Activated naive CD4-positive, alpha-beta T cell treated with anti-CD3 and anti-CD28 coated beads for 36 hours (primary cell): Measurements from ENCODE around the gene B3GAT1. TPM values are rescaled to one million over a fixed set of nuclear protein-coding genes. Genes with fewer than 3 reads are reported as not detected.

Experiments
- CTCF ChIA-PET: fragments of 350-600 bp; sonication (Branson Sonifier 250); formaldehyde crosslinking; loops from one replicate; lab custom pipeline; 2021; ENCODE audit warnings: antibody characterized with exemption; lab: Charles Lee
- DNase-seq: peaks from one replicate; pipeline ENCODE4 v3.0.0-alpha.2; 2020
- H3K27ac Mint-ChIP-seq: one replicate; pipeline ENCODE4 v1.8.0; 2021; ENCODE audit warnings: mild to moderate bottlenecking, mixed read lengths
- H3K27me3 Mint-ChIP-seq: one replicate; pipeline ENCODE4 v1.8.0; 2021; ENCODE audit warnings: low read depth, mixed read lengths
- H3K36me3 Mint-ChIP-seq: one replicate; pipeline ENCODE4 v1.8.0; 2021; ENCODE audit warnings: low read depth, mixed read lengths
- H3K4me1 Mint-ChIP-seq: one replicate; pipeline ENCODE4 v1.8.0; 2021; ENCODE audit warnings: low read depth, mixed read lengths
- H3K4me3 Mint-ChIP-seq: one replicate; pipeline ENCODE4 v1.8.0; 2021; ENCODE audit warnings: mild to moderate bottlenecking, moderate library complexity, mixed read lengths
- H3K9me3 Mint-ChIP-seq: one replicate; pipeline ENCODE4 v1.8.0; 2021; ENCODE audit warnings: mixed read lengths
- intact Hi-C: fragments of 100-400 bp; cut with micrococcal nuclease; formaldehyde crosslinking; loops from one replicate; pipeline ENCODE4 v1.15.1; 2023
- total RNA-seq, 2 experiments: library from RNA; stranded (reverse); gene quantifications; one replicate each; pipeline ENCODE4 v1.2.3, GENCODE V29; 2021

Gene B3GAT1
- total RNA-seq, 2 experiments from 2014 or later, result 0.05 TPM; not detected in 1

DNA sequence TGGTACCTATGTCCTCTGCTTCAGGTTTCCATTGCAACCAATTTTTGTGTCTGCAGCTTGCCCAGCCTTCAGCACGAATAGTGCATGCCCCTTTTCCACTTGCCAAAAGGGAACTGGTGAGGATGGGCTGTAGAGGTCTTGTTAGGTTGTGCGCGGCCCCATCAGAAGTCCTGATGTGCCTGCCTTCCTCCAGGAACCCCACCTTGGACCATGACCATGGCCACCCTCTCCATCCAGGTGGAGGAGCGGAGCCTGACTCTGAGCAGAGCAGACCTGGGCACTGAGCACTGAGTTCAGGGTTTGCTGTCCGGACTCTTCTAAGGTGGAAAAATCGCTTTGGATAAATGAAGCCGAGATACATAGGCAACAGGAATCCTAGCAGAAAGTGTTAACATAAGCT is 73.4 kb downstream of the B3GAT1 start:
- intact Hi-C loops, result loop anchor here (10.0 kb wide), 1 partner anchor 414 kb away; no protein-coding TSS in a partner anchor
- Mint-ChIP-seq H3K27ac (no peak overlapping the region), H3K27me3 (no peaks in the 10 kb centered on the region), H3K4me3 (no peak overlapping the region), H3K9me3 (no peaks in the 10 kb centered on the region), H3K4me1 (no peaks in the 10 kb centered on the region), H3K36me3 (no peaks in the 10 kb centered on the region)
- CTCF ChIA-PET, result interaction anchor here (0.9 kb wide), 1 partner anchor 21 kb away, joined by 3 read pairs; no protein-coding TSS in a partner anchor
- DNase-seq, result no peak

DNA sequence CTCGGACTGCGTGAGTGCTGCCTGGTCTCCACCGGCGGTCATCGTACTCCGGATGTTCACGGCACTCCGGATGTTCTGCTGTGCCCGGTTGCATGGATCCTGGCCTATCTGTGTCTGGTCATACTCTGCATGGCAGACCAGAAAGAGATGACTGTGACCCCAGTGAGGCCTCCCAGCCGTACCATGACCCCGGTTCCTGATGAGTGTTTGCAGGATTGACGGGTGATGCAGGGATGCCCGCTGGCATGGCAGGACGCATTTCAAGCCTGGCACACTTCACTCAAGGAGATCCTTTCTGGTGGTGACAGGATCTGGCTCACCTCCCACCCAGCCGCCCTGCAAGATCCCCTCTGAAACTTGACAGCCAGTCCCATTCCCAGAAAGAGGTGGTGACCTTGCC is 74.0 kb downstream of the B3GAT1 start:
- no peaks in the 10 kb centered on the region for H3K27me3 Mint-ChIP-seq
- CTCF ChIA-PET, result no interaction called here
- H3K27ac Mint-ChIP-seq, result no peak overlapping the region
- no peak overlapping the region for H3K4me3 Mint-ChIP-seq
- H3K9me3 Mint-ChIP-seq, result no peaks in the 10 kb centered on the region
- no peak for DNase-seq
- H3K36me3 Mint-ChIP-seq, result no peaks in the 10 kb centered on the region
- H3K4me1 Mint-ChIP-seq, result no peaks in the 10 kb centered on the region
- intact Hi-C loops, result loop anchor here (10.0 kb wide), 1 partner anchor 413 kb away; no protein-coding TSS in a partner anchor

DNA sequence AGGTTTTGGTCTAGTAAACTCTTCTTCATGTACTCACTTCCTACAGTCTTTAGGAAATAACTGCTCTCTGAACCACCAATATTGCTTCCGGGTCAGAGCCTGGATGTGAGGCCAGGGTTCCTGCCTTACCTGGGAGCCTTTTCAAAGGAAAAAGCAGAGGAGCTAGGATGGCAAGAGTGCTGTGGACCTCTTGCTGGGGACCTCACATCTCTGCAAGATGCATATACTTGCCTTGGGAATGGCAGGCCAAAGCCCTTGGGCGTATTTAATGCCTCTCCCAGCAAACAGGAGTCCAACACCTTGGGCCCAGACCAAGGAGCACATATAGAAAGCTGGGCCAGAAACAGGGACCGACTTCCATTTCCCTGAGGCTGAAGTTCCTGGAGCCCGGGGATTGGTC is 75.0 kb downstream of the B3GAT1 start:
- H3K9me3 Mint-ChIP-seq, result no peaks in the 10 kb centered on the region
- DNase-seq, result no peak
- no peak overlapping the region for H3K4me3 Mint-ChIP-seq
- H3K27ac Mint-ChIP-seq, result no peak overlapping the region
- H3K4me1 Mint-ChIP-seq, result peaks cover 2% of the 10 kb centered on the region
- peaks cover 5% of the 10 kb centered on the region for H3K27me3 Mint-ChIP-seq
- H3K36me3 Mint-ChIP-seq, result no peaks in the 10 kb centered on the region
- CTCF ChIA-PET, result no interaction called here
- intact Hi-C loops, result loop anchor here (10.0 kb wide), 1 partner anchor 412 kb away; no protein-coding TSS in a partner anchor

DNA sequence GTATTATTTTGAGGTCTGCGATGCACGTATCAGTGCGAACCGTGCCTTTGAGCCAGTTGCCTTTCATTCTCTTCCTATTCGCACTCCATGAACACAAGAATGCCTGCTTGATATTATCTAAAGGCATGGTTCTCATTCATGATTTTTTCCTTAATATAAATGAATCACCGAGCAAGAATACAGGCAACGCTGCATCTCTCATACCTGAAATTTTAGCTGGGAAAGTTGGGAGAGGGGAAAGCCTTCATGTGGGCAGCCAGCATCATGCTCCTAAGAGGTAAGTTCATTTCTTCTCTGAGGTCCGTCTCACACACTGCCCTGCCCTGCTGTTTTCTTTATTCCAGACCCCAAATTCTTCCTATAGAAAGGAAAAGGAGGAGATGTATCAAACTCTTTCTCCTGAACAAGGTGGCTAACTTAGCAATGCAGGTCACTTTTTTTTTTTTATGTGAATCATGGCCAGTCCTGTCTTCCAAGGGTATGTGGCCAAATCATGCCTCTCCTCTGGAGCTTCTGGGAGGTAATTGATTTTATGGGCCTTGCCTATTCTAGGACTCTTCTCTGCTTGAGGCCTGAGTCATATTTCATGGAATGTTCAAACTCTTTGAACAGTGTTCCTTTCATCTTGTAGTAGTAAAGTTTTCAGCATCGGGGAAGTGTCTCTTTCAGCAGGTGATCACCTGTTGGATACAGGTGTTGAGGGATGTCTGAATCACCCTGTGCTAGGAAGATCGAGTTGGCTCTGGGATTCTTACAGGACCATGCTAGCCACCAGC is 77.1 kb downstream of the B3GAT1 start:
- intact Hi-C loops, result loop anchor here (10.0 kb wide), 1 partner anchor 410 kb away; no protein-coding TSS in a partner anchor
- H3K27me3 Mint-ChIP-seq, result peaks cover 9% of the 10 kb centered on the region
- H3K4me3 Mint-ChIP-seq, result no peak overlapping the region
- CTCF ChIA-PET, result interaction anchor here (1.6 kb wide), 1 partner anchor 73 kb away, joined by 7 read pairs; no protein-coding TSS in a partner anchor
- no peaks in the 10 kb centered on the region for H3K9me3 Mint-ChIP-seq
- no peaks in the 10 kb centered on the region for H3K36me3 Mint-ChIP-seq
- H3K4me1 Mint-ChIP-seq, result peaks cover 7% of the 10 kb centered on the region
- no peak for DNase-seq
- no peak overlapping the region for H3K27ac Mint-ChIP-seq

DNA sequence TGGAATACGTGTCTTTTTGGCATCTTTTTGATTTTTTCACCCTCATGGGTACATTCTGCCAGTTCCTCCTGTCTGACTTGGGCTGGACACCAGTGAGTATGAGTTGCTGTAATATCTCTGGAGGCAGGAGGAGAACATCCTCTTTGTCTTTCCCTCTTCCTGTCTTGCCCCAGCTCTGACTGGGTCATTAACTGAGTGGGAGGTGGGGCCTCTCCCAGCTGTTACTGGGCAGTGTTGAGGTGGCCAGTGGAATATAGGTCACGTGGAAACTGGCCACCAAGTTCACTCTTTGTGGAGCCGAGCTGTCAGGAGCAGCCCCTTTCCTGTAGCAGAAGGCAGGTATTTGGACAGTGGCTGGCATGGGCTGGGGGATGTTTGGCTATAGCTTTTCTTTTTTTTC is 78.1 kb downstream of the B3GAT1 start:
- no peak for DNase-seq
- CTCF ChIA-PET, result interaction anchor here (1.6 to 2.2 kb wide), 2 partner anchors 60 to 72 kb away, joined by 7 to 8 read pairs; no protein-coding TSS in a partner anchor
- H3K27me3 Mint-ChIP-seq, result peaks cover 9% of the 10 kb centered on the region

DNA sequence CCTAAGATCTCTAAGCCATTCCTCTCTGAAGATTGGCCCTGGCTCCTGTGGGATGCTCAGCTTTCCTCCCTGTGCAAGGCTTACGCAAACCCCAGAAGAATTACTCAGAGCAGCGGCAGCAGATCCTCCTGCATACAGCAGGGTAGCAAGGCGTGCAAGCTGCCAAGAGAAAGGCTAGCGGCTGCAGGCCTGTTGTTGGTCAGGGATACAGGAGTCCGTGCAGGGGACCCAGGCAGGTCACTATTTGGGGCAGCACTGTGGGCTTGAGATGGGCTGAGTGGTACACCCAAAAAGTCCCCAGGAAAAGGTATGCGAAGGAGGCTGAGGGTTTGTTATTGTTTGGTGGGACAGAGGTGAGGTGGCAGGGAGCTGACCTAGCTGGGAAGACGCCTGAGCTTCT is 78.7 kb downstream of the B3GAT1 start:
- Mint-ChIP-seq H3K27ac (no peak overlapping the region), H3K4me3 (peak overlapping the region; percentile 17), H3K9me3 (no peaks in the 10 kb centered on the region), H3K36me3 (no peaks in the 10 kb centered on the region), H3K4me1 (peaks cover 7% of the 10 kb centered on the region), H3K27me3 (peaks cover 9% of the 10 kb centered on the region)
- intact Hi-C loops, result loop anchor here (10.0 kb wide), 1 partner anchor 409 kb away; no protein-coding TSS in a partner anchor
- CTCF ChIA-PET, result interaction anchor here (1.6 to 2.2 kb wide), 2 partner anchors 59 to 71 kb away, joined by 7 to 8 read pairs; no protein-coding TSS in a partner anchor
- DNase-seq, result no peak

More for the DNA sequence above, 78.1 kb downstream of the B3GAT1 start:
- Mint-ChIP-seq H3K4me3 (no peak overlapping the region), H3K9me3 (no peaks in the 10 kb centered on the region), H3K27ac (no peak overlapping the region), H3K36me3 (no peaks in the 10 kb centered on the region), H3K4me1 (peaks cover 7% of the 10 kb centered on the region)
- intact Hi-C loops, result loop anchor here (10.0 kb wide), 1 partner anchor 409 kb away; no protein-coding TSS in a partner anchor

DNA sequence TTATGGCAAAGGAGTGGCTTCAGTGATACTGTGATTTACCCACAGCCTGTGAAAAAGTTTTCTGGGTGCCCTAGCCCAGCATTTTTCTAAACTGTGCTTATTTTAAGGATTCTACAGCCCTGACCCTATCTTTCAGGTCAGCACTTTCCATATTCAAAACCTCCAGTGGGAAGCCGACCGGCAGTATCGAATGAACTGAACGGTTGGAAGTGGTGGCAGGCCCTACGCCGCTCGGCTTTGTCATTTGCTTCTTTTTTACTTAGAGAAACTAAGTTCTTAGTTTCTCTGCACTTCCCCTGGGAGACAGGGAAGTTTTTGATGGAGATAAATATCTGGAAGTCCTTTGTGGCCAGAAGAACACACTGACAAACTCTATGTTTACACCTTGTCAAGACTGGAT is 79.3 kb downstream of the B3GAT1 start:
- H3K4me3 Mint-ChIP-seq, result peak overlapping the region; percentile 73
- CTCF ChIA-PET, result interaction anchor here (1.0 to 2.2 kb wide), 2 partner anchors 59 to 81 kb away, joined by 3 to 8 read pairs; no protein-coding TSS in a partner anchor
- H3K36me3 Mint-ChIP-seq, result no peaks in the 10 kb centered on the region
- peaks cover 9% of the 10 kb centered on the region for H3K27me3 Mint-ChIP-seq
- H3K9me3 Mint-ChIP-seq, result no peaks in the 10 kb centered on the region
- peaks cover 7% of the 10 kb centered on the region for H3K4me1 Mint-ChIP-seq
- no peak overlapping the region for H3K27ac Mint-ChIP-seq
- no peak for DNase-seq
- intact Hi-C loops, result loop anchor here (10.0 kb wide), 1 partner anchor 408 kb away; no protein-coding TSS in a partner anchor

DNA sequence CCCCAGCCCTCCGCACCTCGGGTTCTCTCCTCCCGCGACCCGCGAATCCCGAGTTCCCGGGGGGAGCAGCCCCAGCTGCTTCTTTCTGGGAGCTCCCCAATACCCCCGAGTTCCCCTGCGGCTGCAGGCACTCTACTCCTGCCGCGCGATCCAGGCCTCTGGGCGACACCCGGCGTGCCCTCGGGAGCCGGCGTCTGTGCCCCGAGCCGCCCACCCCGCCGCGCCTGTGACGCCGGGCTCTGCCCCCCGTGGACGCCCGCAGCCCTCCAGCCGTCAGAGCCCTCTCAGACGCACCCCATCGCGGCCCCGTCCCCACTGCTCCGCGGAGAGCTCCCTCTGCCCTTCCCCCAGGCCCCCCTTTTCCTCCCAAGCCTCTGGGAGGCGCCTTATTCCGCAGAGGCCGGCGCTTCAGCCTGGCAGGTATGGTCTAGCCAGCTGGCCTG is 79.8 kb downstream of the B3GAT1 start:
- peak overlapping the region; percentile 73 for H3K4me3 Mint-ChIP-seq
- H3K4me1 Mint-ChIP-seq, result peaks cover 7% of the 10 kb centered on the region
- intact Hi-C loops, result loop anchor here (10.0 kb wide), 1 partner anchor 407 kb away; no protein-coding TSS in a partner anchor
- CTCF ChIA-PET, result interaction anchor here (1.0 to 2.2 kb wide), 2 partner anchors 58 to 80 kb away, joined by 3 to 8 read pairs; no protein-coding TSS in a partner anchor
- peaks cover 9% of the 10 kb centered on the region for H3K27me3 Mint-ChIP-seq
- H3K27ac Mint-ChIP-seq, result no peak overlapping the region
- H3K36me3 Mint-ChIP-seq, result no peaks in the 10 kb centered on the region
- no peaks in the 10 kb centered on the region for H3K9me3 Mint-ChIP-seq
- DNase-seq, result peak; percentile 28

DNA sequence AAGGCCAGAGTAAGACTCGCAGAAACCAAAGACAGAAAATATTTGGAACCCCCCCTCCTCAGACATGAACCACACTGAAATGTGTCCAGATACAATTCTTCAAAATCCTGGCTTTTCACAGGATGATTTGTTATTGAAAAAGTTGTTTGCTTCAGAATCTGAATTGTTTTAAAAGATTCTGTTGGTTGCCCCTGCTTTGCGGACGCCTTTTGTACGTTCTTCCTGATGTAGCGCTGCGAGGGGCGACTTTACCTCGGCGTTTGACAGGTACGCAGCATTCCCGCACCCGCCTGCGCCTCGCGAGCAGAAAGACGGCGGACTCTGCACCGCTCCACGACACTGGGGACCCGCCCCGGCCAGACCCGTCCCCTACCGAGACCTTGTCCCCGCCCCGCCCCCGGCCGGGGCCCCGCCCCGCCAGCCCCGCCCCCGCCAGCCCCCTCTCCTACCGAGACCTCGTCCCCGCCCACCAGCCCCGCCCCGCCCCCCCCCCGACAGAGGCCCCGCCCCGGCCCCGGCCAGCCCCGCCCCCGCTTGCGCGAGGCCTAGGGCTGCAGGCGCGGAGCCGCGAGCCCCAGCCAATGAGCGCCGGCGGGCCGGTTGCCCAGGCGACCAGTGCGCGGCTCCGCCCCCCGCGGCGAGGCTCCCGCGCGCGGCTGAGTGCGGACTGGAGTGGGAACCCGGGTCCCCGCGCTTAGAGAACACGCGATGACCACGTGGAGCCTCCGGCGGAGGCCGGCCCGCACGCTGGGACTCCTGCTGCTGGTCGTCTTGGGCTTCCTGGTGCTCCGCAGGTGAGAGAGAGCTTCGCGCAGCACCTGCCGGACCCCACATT is 80.5 kb downstream of the B3GAT1 start, which contains the start of gene GLB1L2:
Gene GLB1L2, plus strand, starts transcription at position 635 of the 835 bp plus-strand sequence. Its CDS starts 74 bp downstream, at position 709.
- no peaks in the 10 kb centered on the region for H3K9me3 Mint-ChIP-seq
- peak; percentile 69 for DNase-seq
- intact Hi-C loops, result loop anchor here (1.0 to 10.0 kb wide), 4 partner anchors 56 to 407 kb away; partner anchors contain the start of genes ACAD8, THYN1 and VPS26B
- CTCF ChIA-PET, result interaction anchor here (1.0 to 2.2 kb wide), 2 partner anchors 57 to 80 kb away, joined by 3 to 8 read pairs; no protein-coding TSS in a partner anchor
- H3K27me3 Mint-ChIP-seq, result peaks cover 9% of the 10 kb centered on the region
- H3K36me3 Mint-ChIP-seq, result no peaks in the 10 kb centered on the region
- H3K4me3 Mint-ChIP-seq, result peak within 1 kb of the TSS; percentile 80
- H3K4me1 Mint-ChIP-seq, result peaks cover 7% of the 10 kb centered on the region
- no peak within 1 kb of the TSS for H3K27ac Mint-ChIP-seq

DNA sequence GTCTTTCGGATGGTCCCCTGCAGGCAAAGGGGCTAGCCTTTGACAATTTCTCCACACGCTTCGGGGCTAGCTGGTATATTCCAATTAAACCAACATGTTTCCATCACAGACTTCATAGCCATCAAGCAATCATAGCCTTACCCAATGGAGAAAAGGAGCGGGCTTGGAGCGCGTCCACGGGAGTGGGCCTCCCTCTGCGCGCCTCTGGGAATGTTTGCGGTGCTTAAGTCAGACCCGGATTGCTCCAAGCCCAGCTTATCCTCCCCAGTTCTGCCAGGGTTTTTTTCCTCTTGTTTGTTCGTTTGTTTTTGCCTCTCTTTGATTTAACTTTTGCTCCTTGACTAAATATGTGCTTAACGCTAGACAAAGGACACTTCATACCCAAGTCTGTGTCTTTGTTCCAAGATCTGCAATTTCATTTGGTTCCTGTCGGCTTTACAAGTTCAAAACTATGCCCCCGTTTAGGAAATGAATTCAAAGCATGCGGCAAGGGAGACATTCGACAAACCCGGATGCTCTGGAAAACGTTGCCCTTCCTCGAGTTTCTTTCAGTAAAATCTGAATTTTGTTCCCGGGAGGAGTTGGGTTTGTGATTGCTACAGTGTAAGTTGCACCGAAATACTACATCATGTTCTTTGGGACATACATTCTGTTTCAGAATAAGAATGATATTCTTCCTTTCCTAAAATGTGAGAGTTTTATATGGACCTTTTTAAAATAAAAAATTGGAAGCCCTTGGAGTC is 81.3 kb downstream of the B3GAT1 start:
- CTCF ChIA-PET, result no interaction called here
- Mint-ChIP-seq H3K36me3 (no peaks in the 10 kb centered on the region), H3K9me3 (no peaks in the 10 kb centered on the region), H3K4me1 (peaks cover 7% of the 10 kb centered on the region), H3K27me3 (peaks cover 9% of the 10 kb centered on the region), H3K4me3 (peak overlapping the region; percentile 80), H3K27ac (no peak overlapping the region)
- intact Hi-C loops, result loop anchor here (1.0 to 10.0 kb wide), 4 partner anchors 55 to 406 kb away; partner anchors contain the start of genes ACAD8, THYN1 and VPS26B
- no peak for DNase-seq
